HFF-Myc (cell line): ENCODE results near the gene NAA10.

Experiments used
- DNase-seq: peaks from one replicate; pipeline ENCODE4 v3.0.0-alpha.2; 2011; ENCODE audit warnings: low read depth; ENCODE audit errors: extremely low read depth
- H3K4me3 ChIP-seq: replicated peaks from 2 replicates; pipeline ENCODE4 v1.5.1; 2011; ENCODE audit warnings: low read depth, mild to moderate bottlenecking, control low read depth, low read length
- CTCF ChIP-seq: IDR thresholded peaks from 2 replicates; pipeline ENCODE4 v1.5.1; 2012; ENCODE audit warnings: mild to moderate bottlenecking, low read depth, low read length, control low read depth; ENCODE audit errors: missing control alignments

Gene NAA10

GRCh38 chrX:153897899-153898298 is 36.9 kb downstream of the NAA10 start:
- no peak for TF ChIP-seq CTCF
- H3K4me3 ChIP-seq, result no peak overlapping the region
- no peak for DNase-seq

GRCh38 chrX:153889123-153889522 is 45.7 kb downstream of the NAA10 start:
- no peak overlapping the region for H3K4me3 ChIP-seq
- TF ChIP-seq CTCF, result no peak
- DNase-seq, result no peak

- no peak overlapping the region for H3K4me3 ChIP-seq
- no peak for TF ChIP-seq CTCF
- no peak for DNase-seq
Observed at GRCh38 chrX:153888344-153888743, 46.5 kb downstream of the NAA10 start.

- DNase-seq, result no peak
- no peak for TF ChIP-seq CTCF
- no peak overlapping the region for H3K4me3 ChIP-seq
Observed at GRCh38 chrX:153887385-153887784, 47.5 kb downstream of the NAA10 start.

- no peak for DNase-seq
- H3K4me3 ChIP-seq, result no peak overlapping the region
- no peak for TF ChIP-seq CTCF
Observed at GRCh38 chrX:153886915-153887314, 47.9 kb downstream of the NAA10 start.

GRCh38 chrX:153885968-153886903 is 48.6 kb downstream of the NAA10 start, which contains the start of gene L1CAM:
TSS of gene L1CAM (minus strand) at chrX:153886173. CDS start at chrX:153875836, 10,337 bp downstream.
- no peak for DNase-seq
- no peak for TF ChIP-seq CTCF
- H3K4me3 ChIP-seq, result no peak within 1 kb of the TSS
